H9 (cell line): ENCODE results near the gene MAPK8. TPM values are rescaled to one million over a fixed set of nuclear protein-coding genes. Genes with fewer than 3 reads are reported as not detected.

Experiments
- DNase-seq: peaks from one replicate; pipeline ENCODE4 v3.0.0-alpha.2; 2017
- H2AFZ ChIP-seq: one replicate; pipeline ENCODE4 v1.6.1; 2013; ENCODE audit warnings: mild to moderate bottlenecking, low read length, control low read depth, moderate library complexity
- H2AK5ac ChIP-seq: 2 replicates; pipeline ENCODE4 v1.6.1; 2013; ENCODE audit warnings: low read length, control low read depth, mixed read lengths; ENCODE audit not compliant: insufficient read length
- H2BK120ac ChIP-seq: one replicate; pipeline ENCODE4 v1.6.1; 2013; ENCODE audit warnings: low read depth, mild to moderate bottlenecking, low read length, control low read depth, inconsistent platforms; ENCODE audit not compliant: poor library complexity, severe bottlenecking
- H2BK12ac ChIP-seq: 2 replicates; pipeline ENCODE4 v1.6.1; 2013; ENCODE audit warnings: low read length, control low read depth, mixed read lengths, low read depth; ENCODE audit not compliant: insufficient read length
- H2BK15ac ChIP-seq: 2 replicates; pipeline ENCODE4 v1.6.1; 2013; ENCODE audit warnings: low read depth, low read length, control low read depth
- H2BK20ac ChIP-seq: one replicate; pipeline ENCODE4 v1.6.1; 2013; ENCODE audit warnings: low read depth, mild to moderate bottlenecking, low read length, control low read depth, inconsistent platforms; ENCODE audit not compliant: poor library complexity, severe bottlenecking
- H2BK5ac ChIP-seq: 2 replicates; pipeline ENCODE4 v1.6.1; 2013; ENCODE audit warnings: low read length, control low read depth, mixed read lengths; ENCODE audit not compliant: insufficient read length
- H3K14ac ChIP-seq: 2 replicates; pipeline ENCODE4 v1.6.1; 2013; ENCODE audit warnings: low read length, control low read depth; ENCODE audit not compliant: insufficient read depth
- H3K18ac ChIP-seq: 2 replicates; pipeline ENCODE4 v1.6.1; 2013; ENCODE audit warnings: low read depth, mild to moderate bottlenecking, mixed read lengths, low read length, control low read depth; ENCODE audit not compliant: insufficient read length
- H3K23ac ChIP-seq: 2 replicates; pipeline ENCODE4 v1.6.1; 2013; ENCODE audit warnings: low read length, control low read depth, mixed read lengths, low read depth; ENCODE audit not compliant: insufficient read length
- H3K23me2 ChIP-seq: 2 replicates; pipeline ENCODE4 v1.6.1; 2013; ENCODE audit warnings: low read depth, mild to moderate bottlenecking, mixed read lengths, low read length, control low read depth; ENCODE audit not compliant: insufficient read length, poor library complexity, severe bottlenecking
- H3K27ac ChIP-seq: 2 replicates; pipeline ENCODE4 v1.5.1; 2013; ENCODE audit warnings: low read length, control low read depth, mixed read lengths, low read depth; ENCODE audit not compliant: insufficient read length
- H3K27me3 ChIP-seq: 2 replicates; pipeline ENCODE4 v1.6.1; 2013; ENCODE audit warnings: low read length, control low read depth, inconsistent platforms; ENCODE audit not compliant: insufficient read depth
- H3K4ac ChIP-seq: 2 replicates; pipeline ENCODE4 v1.6.1; 2013; ENCODE audit warnings: low read depth, mild to moderate bottlenecking, control low read depth, inconsistent platforms, low read length, moderate library complexity
- H3K4me1 ChIP-seq: 2 replicates; pipeline ENCODE4 v1.6.1; 2013; ENCODE audit warnings: low read length, control low read depth, inconsistent platforms; ENCODE audit not compliant: insufficient read depth
- H3K4me2 ChIP-seq: 2 replicates; pipeline ENCODE4 v1.6.1; 2013; ENCODE audit warnings: low read length, control low read depth, mixed read lengths; ENCODE audit not compliant: insufficient read length, insufficient read depth
- H3K56ac ChIP-seq: 2 replicates; pipeline ENCODE4 v1.6.1; 2013; ENCODE audit warnings: low read depth, mild to moderate bottlenecking, mixed read lengths, low read length, control low read depth; ENCODE audit not compliant: insufficient read length
- H3K79me1 ChIP-seq: 2 replicates; pipeline ENCODE4 v1.6.1; 2013; ENCODE audit warnings: low read depth, mild to moderate bottlenecking, moderate library complexity, low read length, control low read depth, inconsistent platforms; ENCODE audit not compliant: insufficient read depth, poor library complexity, severe bottlenecking
- H3K79me2 ChIP-seq: 2 replicates; pipeline ENCODE4 v1.6.1; 2013; ENCODE audit warnings: low read length, control low read depth, inconsistent platforms; ENCODE audit not compliant: insufficient read depth
- H3K9ac ChIP-seq: 2 replicates; pipeline ENCODE4 v1.6.1; 2013; ENCODE audit warnings: low read length, control low read depth, mixed read lengths; ENCODE audit not compliant: insufficient read length; ENCODE audit errors: extremely low read depth
- H3K9me3 ChIP-seq: one replicate; pipeline ENCODE4 v1.6.1; 2013; ENCODE audit warnings: low read depth, low read length, inconsistent platforms; ENCODE audit not compliant: control insufficient read depth
- H3T11ph ChIP-seq: one replicate; pipeline ENCODE4 v1.6.1; 2013; ENCODE audit warnings: mild to moderate bottlenecking, low read length, control low read depth, inconsistent platforms
- H4K20me1 ChIP-seq: one replicate; pipeline ENCODE4 v1.6.1; 2013; ENCODE audit not compliant: control insufficient read depth, insufficient read length, insufficient read depth
- H4K5ac ChIP-seq: 2 replicates; pipeline ENCODE4 v1.6.1; 2013; ENCODE audit warnings: low read depth, mild to moderate bottlenecking, mixed read lengths, low read length, control low read depth; ENCODE audit not compliant: insufficient read length
- H4K8ac ChIP-seq: replicated peaks from 2 replicates; pipeline ENCODE4 v1.6.1; 2013; ENCODE audit warnings: low read length, control low read depth, mixed read lengths, low read depth; ENCODE audit not compliant: insufficient read length
- H4K91ac ChIP-seq: 2 replicates; pipeline ENCODE4 v1.6.1; 2013; ENCODE audit warnings: low read depth, mild to moderate bottlenecking, moderate library complexity, mixed read lengths, low read length, control low read depth; ENCODE audit not compliant: insufficient read length
- H3K27ac Mint-ChIP-seq, 3 experiments: 2 replicates in 2 of 3; 3 replicates in 1 of 3; pipeline ENCODE4 v1.8.0; 2020 to 2021; ENCODE audit warnings: mixed read lengths in 3 of 3, mild to moderate bottlenecking in 1 of 3, moderate library complexity in 1 of 3
- H3K27me3 Mint-ChIP-seq: 2 replicates; pipeline ENCODE4 v1.8.0; 2021; ENCODE audit warnings: low read depth, mild to moderate bottlenecking, moderate library complexity, mixed read lengths
- H3K36me3 Mint-ChIP-seq, 3 experiments: 2 replicates in 2 of 3; 3 replicates in 1 of 3; pipeline ENCODE4 v1.8.0; 2020 to 2021; ENCODE audit warnings: low read depth in 3 of 3, mixed read lengths in 3 of 3; ENCODE audit not compliant: insufficient read depth in 1 of 3
- H3K4me1 Mint-ChIP-seq, 2 experiments: 2 replicates each; pipeline ENCODE4 v1.8.0; 2020; ENCODE audit warnings: mixed read lengths in 2 of 2
- H3K4me3 Mint-ChIP-seq, 2 experiments: 2 replicates in 1 of 2; 3 replicates in 1 of 2; pipeline ENCODE4 v1.8.0; 2020 to 2021; ENCODE audit warnings: mild to moderate bottlenecking in 2 of 2, mixed read lengths in 2 of 2, moderate library complexity in 1 of 2
- H3K9me3 Mint-ChIP-seq, 2 experiments: 2 replicates in 1 of 2; 3 replicates in 1 of 2; pipeline ENCODE4 v1.8.0; 2020; ENCODE audit warnings: mild to moderate bottlenecking in 2 of 2, mixed read lengths in 2 of 2, moderate library complexity in 1 of 2
- CTCF ChIP-seq: fragments of 200-600 bp; sonication (generic); conservative IDR thresholded peaks from 3 replicates; pipeline ENCODE4 v1.8.0; 2021; ENCODE audit warnings: antibody characterized with exemption, mild to moderate bottlenecking
- WGBS: extraction: QIAGEN DNeasy Blood & Tissue Kit; methylation state at CpG from one replicate; pipeline ENCODE4 v1.1.7; 2013; ENCODE audit warnings: missing lambda C conversion rate, low lambda C conversion rate, mixed read lengths; ENCODE audit not compliant: insufficient read length; ENCODE audit errors: extremely low coverage; 5-methylcytosine and 5-hydroxymethylcytosine counted together
- total RNA-seq: library from RNA; stranded (reverse); gene quantifications from 2 replicates; pipeline ENCODE4 v1.2.1, GENCODE V29; 2021

MAPK8 gene
- total RNA-seq, 1 experiment from 2014 or later, result 52.0 TPM

GRCh38 chr10:48423884-48424283 is 117.4 kb downstream of the MAPK8 start:
- no peak overlapping the region for H4K8ac ChIP-seq

More at GRCh38 chr10:48423884-48424283, 117.4 kb downstream of the MAPK8 start:
- no peak overlapping the region for H3T11ph ChIP-seq
- H2AK5ac ChIP-seq, result no peak overlapping the region
- no peak for DNase-seq
- Mint-ChIP-seq H3K27ac (no peak overlapping the region), H3K27me3 (no peaks in the 10 kb centered on the region), H3K4me3 (no peak overlapping the region), H3K9me3 (no peaks in the 10 kb centered on the region), H3K4me1 (no peaks in the 10 kb centered on the region), H3K36me3 (peaks cover 0 to 18% (median 12%) of the 10 kb centered on the region in 3 experiments; a peak in 4 of 7 replicates)
- no peak overlapping the region for H4K91ac ChIP-seq
- H2AFZ ChIP-seq, result no peak overlapping the region
- no peak overlapping the region for H3K23ac ChIP-seq
- H3K79me2 ChIP-seq, result no peaks in the 10 kb centered on the region
- H4K5ac ChIP-seq, result no peak overlapping the region
- TF ChIP-seq CTCF, result no peak
- H3K27me3 ChIP-seq, result no peaks in the 10 kb centered on the region
- no peaks in the 10 kb centered on the region for H3K79me1 ChIP-seq
- H2BK5ac ChIP-seq, result no peak overlapping the region
- H2BK20ac ChIP-seq, result no peak overlapping the region
- WGBS, result no CpG with 5 or more reads among the region's 4 CpGs
- H3K23me2 ChIP-seq, result no peaks in the 10 kb centered on the region
- no peaks in the 10 kb centered on the region for H4K20me1 ChIP-seq
- no peak overlapping the region for H3K4ac ChIP-seq
- H2BK12ac ChIP-seq, result no peak overlapping the region
- H3K56ac ChIP-seq, result no peak overlapping the region
- H3K14ac ChIP-seq, result no peak overlapping the region
- H3K9me3 ChIP-seq, result no peaks in the 10 kb centered on the region
- no peak overlapping the region for H2BK15ac ChIP-seq
- no peak overlapping the region for H3K4me2 ChIP-seq
- H3K4me1 ChIP-seq, result no peaks in the 10 kb centered on the region
- H2BK120ac ChIP-seq, result no peak overlapping the region
- no peak overlapping the region for H3K9ac ChIP-seq
- H3K27ac ChIP-seq, result no peak overlapping the region
- H3K18ac ChIP-seq, result no peak overlapping the region
